Fibroblast of lung (primary cell): ENCODE measurements around the gene ZNF77. TPM values are rescaled to one million over a fixed set of nuclear protein-coding genes. Genes with fewer than 3 reads are reported as not detected.

Source experiments
- DNase-seq, 2 donors: peaks; one replicate each; pipeline versions ENCODE4 v3.0.0 to v3.0.0-alpha.2; 2010; ENCODE audit warnings: low read depth in 2 of 2
- H2AFZ ChIP-seq: 2 replicates; pipeline ENCODE4 v1.5.1; 2012; ENCODE audit warnings: low read length, control low read depth, inconsistent platforms
- H3K27ac ChIP-seq: 2 replicates; pipeline ENCODE4 v1.5.1; 2011; ENCODE audit warnings: low read length, control low read depth; ENCODE audit not compliant: insufficient read depth
- H3K27me3 ChIP-seq: 2 replicates; pipeline ENCODE4 v1.5.1; 2011; ENCODE audit warnings: mild to moderate bottlenecking, low read length; ENCODE audit not compliant: control insufficient read depth, insufficient read depth
- H3K36me3 ChIP-seq: 2 replicates; pipeline ENCODE4 v1.5.1; 2011; ENCODE audit warnings: low read length; ENCODE audit not compliant: control insufficient read depth, insufficient read depth
- H3K4me1 ChIP-seq: 2 replicates; pipeline ENCODE4 v1.5.1; 2011; ENCODE audit warnings: low read length; ENCODE audit not compliant: control insufficient read depth, insufficient read depth; ENCODE audit errors: extremely low read depth
- H3K4me2 ChIP-seq: 2 replicates; pipeline ENCODE4 v1.5.1; 2011; ENCODE audit warnings: low read length, control low read depth; ENCODE audit not compliant: insufficient read depth; ENCODE audit errors: extremely low read depth
- H3K4me3 ChIP-seq, 4 experiments: fragments of 200-600 bp in 1 of 4; sonication (generic) in 1 of 4; replicated peaks in 1 of 4; 2 replicates each; pipeline ENCODE4 v1.5.1; 2011 to 2016; ENCODE audit warnings: low read length in 4 of 4, low read depth in 3 of 4, mild to moderate bottlenecking in 3 of 4, control low read depth in 2 of 4, inconsistent platforms in 1 of 4, mixed read lengths in 1 of 4; ENCODE audit not compliant: insufficient read depth in 1 of 4; ENCODE audit errors: control extremely low read depth in 1 of 4
- H3K79me2 ChIP-seq: 2 replicates; pipeline ENCODE4 v1.5.1; 2012; ENCODE audit warnings: mild to moderate bottlenecking, low read length, inconsistent platforms; ENCODE audit not compliant: control insufficient read depth, insufficient read depth
- H3K9ac ChIP-seq: 2 replicates; pipeline ENCODE4 v1.5.1; 2011; ENCODE audit warnings: mild to moderate bottlenecking, low read length, control low read depth; ENCODE audit not compliant: insufficient read depth
- H3K9me3 ChIP-seq: 2 replicates; pipeline ENCODE4 v1.5.1; 2012; ENCODE audit warnings: low read depth, low read length; ENCODE audit not compliant: control insufficient read depth, insufficient read depth
- H4K20me1 ChIP-seq: 2 replicates; pipeline ENCODE4 v1.5.1; 2011; ENCODE audit warnings: low read length; ENCODE audit not compliant: control insufficient read depth, insufficient read depth; ENCODE audit errors: extremely low read depth
- EZH2 ChIP-seq: IDR thresholded peaks from 2 replicates; pipeline ENCODE4 v1.5.1; 2012; ENCODE audit warnings: low read length, control low read depth, mild to moderate bottlenecking; ENCODE audit errors: missing control alignments
- polyA plus RNA-seq, 2 donors: library from polyadenylated mRNA; depleted of rRNA in 1 of 2; stranded (reverse) in 1 of 2; unstranded in 1 of 2; fragments of >200 nt; gene quantifications; 2 replicates each; pipeline ENCODE4 v1.2.1, GENCODE V29; 2011 to 2012; ENCODE audit warnings: missing spikeins in 1 of 2
- total RNA-seq: library from RNA; depleted of rRNA; stranded (reverse); fragments of >200 nt; gene quantifications from 2 replicates; pipeline ENCODE4 v1.2.1, GENCODE V29; 2014
- TF ChIP-seq, protein P1 (sequence below), 2 donors: IDR thresholded peaks in 1 of 2; conservative IDR thresholded peaks in 1 of 2; 1 replicate in 1 of 2; 2 replicates in 1 of 2; pipeline ENCODE4 v1.5.1; 2011 to 2012; ENCODE audit warnings: low read length in 2 of 2, control low read depth in 1 of 2, inconsistent platforms in 1 of 2, low read depth in 1 of 2, mild to moderate bottlenecking in 1 of 2

Gene ZNF77
- total and polyA plus RNA-seq, 2 donors (not counting 1 experiment from before 2014, with no cell fraction given), result 4.0 to 5.0 TPM

DNA sequence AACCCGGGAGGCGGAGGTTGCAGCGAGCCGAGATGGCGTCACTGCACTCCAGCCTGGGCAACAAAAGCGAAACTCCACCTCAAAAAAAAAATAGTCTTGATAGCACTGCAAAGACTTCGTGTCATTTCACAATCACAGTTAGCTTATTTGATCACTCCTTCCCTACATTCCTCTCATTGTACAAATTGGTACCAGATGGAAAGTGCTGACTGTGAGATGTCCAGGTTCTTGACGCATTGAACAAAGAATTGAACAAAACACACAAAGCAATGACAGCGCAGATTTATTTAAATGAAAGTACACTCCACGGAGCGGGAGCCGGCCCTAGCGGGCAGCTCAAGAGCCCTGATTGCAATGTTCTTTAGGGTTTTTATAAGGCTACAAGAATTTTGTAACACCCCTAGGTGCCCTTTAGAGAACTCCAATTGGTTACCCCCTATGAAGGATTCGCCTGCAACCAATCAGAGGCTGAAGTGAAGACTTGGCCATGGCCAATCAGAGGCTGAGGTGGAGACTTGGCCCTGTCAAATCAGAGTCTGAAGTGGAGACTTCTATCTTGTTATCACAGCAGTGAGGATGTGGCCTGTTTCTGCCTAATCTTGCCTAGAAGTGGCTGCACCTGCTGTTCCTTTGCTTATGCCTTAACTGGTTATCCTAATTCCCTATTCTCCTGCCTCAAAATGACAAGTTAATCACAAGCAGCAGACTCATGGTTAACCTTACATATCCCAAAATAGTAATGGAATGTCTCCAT, 60.9 kb downstream of the ZNF77 start:
- no peak for DNase-seq
- H3K4me3 ChIP-seq, result no peak overlapping the region

More for the DNA sequence above, 60.9 kb downstream of the ZNF77 start:
- Histone ChIP-seq H3K9me3 (no peaks in the 10 kb centered on the region), H3K9ac (no peak overlapping the region), H2AFZ (no peak overlapping the region), H3K27me3 (no peaks in the 10 kb centered on the region), H3K79me2 (no peaks in the 10 kb centered on the region), H4K20me1 (no peaks in the 10 kb centered on the region), H3K4me2 (no peak overlapping the region), H3K36me3 (no peaks in the 10 kb centered on the region), H3K4me1 (no peaks in the 10 kb centered on the region), H3K27ac (no peak overlapping the region)
- TF ChIP-seq, protein P1, sequence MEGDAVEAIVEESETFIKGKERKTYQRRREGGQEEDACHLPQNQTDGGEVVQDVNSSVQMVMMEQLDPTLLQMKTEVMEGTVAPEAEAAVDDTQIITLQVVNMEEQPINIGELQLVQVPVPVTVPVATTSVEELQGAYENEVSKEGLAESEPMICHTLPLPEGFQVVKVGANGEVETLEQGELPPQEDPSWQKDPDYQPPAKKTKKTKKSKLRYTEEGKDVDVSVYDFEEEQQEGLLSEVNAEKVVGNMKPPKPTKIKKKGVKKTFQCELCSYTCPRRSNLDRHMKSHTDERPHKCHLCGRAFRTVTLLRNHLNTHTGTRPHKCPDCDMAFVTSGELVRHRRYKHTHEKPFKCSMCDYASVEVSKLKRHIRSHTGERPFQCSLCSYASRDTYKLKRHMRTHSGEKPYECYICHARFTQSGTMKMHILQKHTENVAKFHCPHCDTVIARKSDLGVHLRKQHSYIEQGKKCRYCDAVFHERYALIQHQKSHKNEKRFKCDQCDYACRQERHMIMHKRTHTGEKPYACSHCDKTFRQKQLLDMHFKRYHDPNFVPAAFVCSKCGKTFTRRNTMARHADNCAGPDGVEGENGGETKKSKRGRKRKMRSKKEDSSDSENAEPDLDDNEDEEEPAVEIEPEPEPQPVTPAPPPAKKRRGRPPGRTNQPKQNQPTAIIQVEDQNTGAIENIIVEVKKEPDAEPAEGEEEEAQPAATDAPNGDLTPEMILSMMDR (conservative IDR thresholded peaks at IDR 0.05 in 1 of 2, IDR thresholded peaks at IDR 0.05 in 1 of 2; ENCODE audit: low read depth in 1 of 2, low read length in 2 of 2), result no peak
- TF ChIP-seq EZH2, result no peak

Other genes starting within 250 kb of the ZNF77 start
- gene GNG7, start 242.3 kb downstream of the ZNF77 start, total RNA-seq, result 0.51 and 0.83 TPM in 2 replicates
- 0.27 and 0.32 TPM in 2 replicates for gene GNG7, start 242.3 kb downstream of the ZNF77 start, polyA plus RNA-seq
- gene DIRAS1, start 223.6 kb downstream of the ZNF77 start, total RNA-seq, result 11.3 and 19.0 TPM in 2 replicates
- gene DIRAS1, start 223.6 kb downstream of the ZNF77 start, polyA plus RNA-seq, result 5.2 and 7.3 TPM in 2 replicates
- 27.7 and 28.2 TPM in 2 replicates for gene SLC39A3, start 205.0 kb downstream of the ZNF77 start, total RNA-seq
- gene SLC39A3, start 205.0 kb downstream of the ZNF77 start, polyA plus RNA-seq, result 23.9 and 29.9 TPM in 2 replicates
- 24.1 and 26.8 TPM in 2 replicates for gene SGTA, start 161.7 kb downstream of the ZNF77 start, total RNA-seq
- gene SGTA, start 161.7 kb downstream of the ZNF77 start, polyA plus RNA-seq, result 33.4 and 56.0 TPM in 2 replicates
- 28.8 and 49.5 TPM in 2 replicates for gene THOP1, start 159.5 kb downstream of the ZNF77 start, total RNA-seq
- gene THOP1, start 159.5 kb downstream of the ZNF77 start, polyA plus RNA-seq, result 23.6 and 48.1 TPM in 2 replicates
- gene ZNF554, start 125.1 kb downstream of the ZNF77 start, total RNA-seq, result 4.9 and 5.8 TPM in 2 replicates
- 1.0 and 2.0 TPM in 2 replicates for gene ZNF554, start 125.1 kb downstream of the ZNF77 start, polyA plus RNA-seq
- gene ZNF555, start 103.5 kb downstream of the ZNF77 start, total RNA-seq, result 4.6 and 5.9 TPM in 2 replicates
- gene ZNF555, start 103.5 kb downstream of the ZNF77 start, polyA plus RNA-seq, result 3.8 and 5.0 TPM in 2 replicates
- gene ZNF556, start 77.6 kb downstream of the ZNF77 start, total RNA-seq, result under 0.01 and 0.17 TPM in 2 replicates
- 0.02 and 0.09 TPM in 2 replicates for gene ZNF556, start 77.6 kb downstream of the ZNF77 start, polyA plus RNA-seq
- gene ZNF57, start 44.0 kb downstream of the ZNF77 start, total RNA-seq, result 4.1 and 5.3 TPM in 2 replicates
- gene ZNF57, start 44.0 kb downstream of the ZNF77 start, polyA plus RNA-seq, result 2.2 and 2.8 TPM in 2 replicates
- 0.51 and 1.7 TPM in 2 replicates for gene TLE6, start 32.6 kb upstream of the ZNF77 start, total RNA-seq
- gene TLE6, start 32.6 kb upstream of the ZNF77 start, polyA plus RNA-seq, result 0.24 and 0.56 TPM in 2 replicates
- 3.8 and 4.9 TPM in 2 replicates for gene TLE2, start 84.3 kb upstream of the ZNF77 start, total RNA-seq
- gene TLE2, start 84.3 kb upstream of the ZNF77 start, polyA plus RNA-seq, result 0.90 and 1.8 TPM in 2 replicates
- gene TLE5, start 117.5 kb upstream of the ZNF77 start, total RNA-seq, result 111 and 173 TPM in 2 replicates
- 319 and 328 TPM in 2 replicates for gene TLE5, start 117.5 kb upstream of the ZNF77 start, polyA plus RNA-seq
- 40.8 and 46.2 TPM in 2 replicates for gene GNA11, start 149.4 kb upstream of the ZNF77 start, total RNA-seq
- gene GNA11, start 149.4 kb upstream of the ZNF77 start, polyA plus RNA-seq, result 43.7 and 61.4 TPM in 2 replicates
- gene GNA15, start 191.1 kb upstream of the ZNF77 start, total RNA-seq, result not detected in 2 replicates
- gene GNA15, start 191.1 kb upstream of the ZNF77 start, polyA plus RNA-seq, result not detected in 2 replicates
- not detected in 2 replicates for gene S1PR4, start 233.8 kb upstream of the ZNF77 start, total RNA-seq
- not detected in 2 replicates for gene S1PR4, start 233.8 kb upstream of the ZNF77 start, polyA plus RNA-seq
- 24.4 and 35.8 TPM in 2 replicates for gene NCLN, start 241.0 kb upstream of the ZNF77 start, total RNA-seq
- 33.0 and 52.5 TPM in 2 replicates for gene NCLN, start 241.0 kb upstream of the ZNF77 start, polyA plus RNA-seq